NCI-H1092 (cell line): ENCODE results near the gene MSI2.

Source experiments
- DNase-seq: peaks from one replicate; lab custom pipeline; 2025; lab: John Stamatoyannopoulos, UW

MSI2 gene

GRCh38 chr17:57270801-57271245, 14.5 kb downstream of the MSI2 start:
- no peak for DNase-seq

- no peak for DNase-seq
Observed at GRCh38 chr17:57271821-57272220, 15.5 kb downstream of the MSI2 start.

- DNase-seq: no peak
Observed at GRCh38 chr17:57273490-57273889, 17.2 kb downstream of the MSI2 start.

DNA sequence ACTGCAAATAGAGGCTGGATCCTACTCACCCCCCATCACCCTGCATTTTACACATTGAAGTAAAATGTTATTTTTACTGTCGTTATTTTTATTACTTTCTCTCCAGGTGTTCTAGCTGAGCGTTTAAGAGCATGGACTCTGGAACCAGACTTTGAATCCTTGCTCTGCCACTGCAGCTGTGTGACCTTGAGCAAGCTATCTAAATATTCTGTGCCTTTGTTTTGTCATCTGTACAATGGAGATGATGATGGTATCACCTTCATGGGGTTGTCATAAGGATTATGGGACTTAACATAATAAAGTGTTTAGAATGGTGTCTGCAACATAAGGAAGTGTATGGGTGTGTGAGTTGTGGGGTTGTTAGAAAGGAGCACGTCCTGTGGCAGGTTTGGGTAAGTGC, 17.8 kb downstream of the MSI2 start:
- no peak for DNase-seq

GRCh38 chr17:57275071-57275764, 18.9 kb downstream of the MSI2 start:
- no peak for DNase-seq

DNA sequence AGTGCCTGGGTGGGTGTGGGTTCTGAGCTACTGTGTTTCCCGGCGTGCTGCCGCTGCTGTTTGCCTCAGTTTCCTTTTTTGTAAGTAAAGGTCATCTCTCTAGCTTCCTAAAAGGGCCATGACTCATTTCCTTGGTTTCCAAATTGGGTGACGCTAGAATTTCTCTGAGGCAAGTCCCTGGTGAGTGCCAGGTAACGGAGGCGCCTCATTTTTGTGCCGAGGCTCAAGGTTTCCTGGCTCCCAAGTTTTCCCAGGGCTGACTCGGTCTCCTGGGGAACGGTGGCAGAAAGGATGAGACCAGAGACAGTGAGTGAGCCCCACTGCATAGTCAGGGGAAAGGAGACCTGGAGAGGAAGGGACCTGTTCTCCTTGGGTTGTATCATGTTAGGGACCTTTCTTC, 20.3 kb downstream of the MSI2 start:
- DNase-seq: no peak

GRCh38 chr17:57277923-57278604, 21.7 kb downstream of the MSI2 start:
- no peak for DNase-seq

DNA sequence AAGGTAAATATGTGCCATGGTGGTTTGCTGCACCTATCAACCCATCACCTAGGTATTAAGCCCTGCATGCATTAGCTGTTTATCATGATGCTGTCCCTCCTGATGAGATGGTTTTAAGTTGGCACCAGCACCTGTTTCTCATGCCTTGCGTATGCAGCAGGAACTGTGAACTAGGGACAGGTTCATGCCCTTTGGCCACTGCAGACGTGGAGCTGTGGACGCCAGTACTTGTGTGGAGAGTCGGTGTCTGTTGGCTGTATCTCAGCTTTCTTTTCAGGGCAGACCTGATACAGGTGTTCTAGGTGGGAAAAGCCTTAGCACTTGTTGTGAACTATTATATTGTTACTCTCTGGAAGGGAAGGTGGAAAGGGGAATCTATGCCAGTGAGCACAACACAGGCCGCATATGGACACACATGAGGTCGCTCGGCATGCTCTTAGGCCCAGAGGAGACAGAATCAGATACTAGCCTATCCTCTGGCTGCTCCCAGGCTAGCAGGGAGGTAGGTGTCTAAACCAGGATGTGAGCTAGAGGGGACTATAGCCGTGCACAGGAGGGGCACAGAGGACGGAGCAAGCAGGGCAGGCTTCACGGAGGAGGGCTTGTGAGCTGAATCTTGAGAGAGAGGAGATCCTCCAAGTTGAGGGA, 22.5 kb downstream of the MSI2 start:
- DNase-seq: no peak

- no peak for DNase-seq
Observed at GRCh38 chr17:57279432-57279831, 23.1 kb downstream of the MSI2 start.

DNA sequence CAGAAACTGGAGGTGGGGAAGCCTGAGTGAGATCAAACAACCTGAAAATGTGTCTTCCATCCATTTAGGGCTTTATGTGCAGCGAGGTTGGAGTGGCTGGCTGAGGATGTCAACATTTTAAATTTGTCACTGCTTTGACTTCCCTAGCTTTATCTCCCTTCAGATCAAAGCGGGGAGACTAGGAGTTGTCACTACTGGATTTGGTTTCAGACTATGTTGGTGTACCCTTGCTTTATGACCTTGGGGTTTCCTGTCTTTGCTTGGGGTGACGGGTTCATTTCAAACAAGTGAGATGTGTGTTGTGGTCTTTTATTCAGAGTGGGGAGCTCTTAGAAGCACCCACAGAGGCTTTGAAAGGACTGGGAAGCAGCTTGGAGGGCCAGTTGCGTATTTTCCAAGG, 25.6 kb downstream of the MSI2 start:
- no peak for DNase-seq

- DNase-seq: no peak
Observed at GRCh38 chr17:57282296-57282695, 26.0 kb downstream of the MSI2 start.

- no peak for DNase-seq
Observed at GRCh38 chr17:57283203-57283971, 27.1 kb downstream of the MSI2 start.

DNA sequence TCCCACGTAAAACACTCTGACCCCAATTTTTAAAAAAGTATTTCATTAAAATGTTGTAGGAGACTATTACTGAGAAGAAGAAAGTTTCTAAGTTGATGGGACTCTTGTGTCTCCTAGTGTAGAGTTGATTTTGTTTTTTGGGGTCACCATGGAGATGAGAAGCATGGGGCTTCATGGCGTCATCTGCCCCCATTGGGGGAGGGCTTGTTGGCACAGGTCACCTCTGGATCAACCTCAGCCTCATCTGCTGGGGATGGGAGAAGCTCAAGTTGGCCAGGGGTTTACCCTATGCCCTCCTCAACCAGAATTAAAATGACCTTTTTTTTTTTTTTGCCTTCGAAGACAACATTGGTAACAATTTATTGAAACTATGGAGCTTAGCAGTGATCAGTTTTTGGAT, 28.3 kb downstream of the MSI2 start:
- no peak for DNase-seq

GRCh38 chr17:57284984-57285646, 28.8 kb downstream of the MSI2 start:
- DNase-seq: no peak

- DNase-seq: no peak
Observed at GRCh38 chr17:57285701-57286100, 29.4 kb downstream of the MSI2 start.

DNA sequence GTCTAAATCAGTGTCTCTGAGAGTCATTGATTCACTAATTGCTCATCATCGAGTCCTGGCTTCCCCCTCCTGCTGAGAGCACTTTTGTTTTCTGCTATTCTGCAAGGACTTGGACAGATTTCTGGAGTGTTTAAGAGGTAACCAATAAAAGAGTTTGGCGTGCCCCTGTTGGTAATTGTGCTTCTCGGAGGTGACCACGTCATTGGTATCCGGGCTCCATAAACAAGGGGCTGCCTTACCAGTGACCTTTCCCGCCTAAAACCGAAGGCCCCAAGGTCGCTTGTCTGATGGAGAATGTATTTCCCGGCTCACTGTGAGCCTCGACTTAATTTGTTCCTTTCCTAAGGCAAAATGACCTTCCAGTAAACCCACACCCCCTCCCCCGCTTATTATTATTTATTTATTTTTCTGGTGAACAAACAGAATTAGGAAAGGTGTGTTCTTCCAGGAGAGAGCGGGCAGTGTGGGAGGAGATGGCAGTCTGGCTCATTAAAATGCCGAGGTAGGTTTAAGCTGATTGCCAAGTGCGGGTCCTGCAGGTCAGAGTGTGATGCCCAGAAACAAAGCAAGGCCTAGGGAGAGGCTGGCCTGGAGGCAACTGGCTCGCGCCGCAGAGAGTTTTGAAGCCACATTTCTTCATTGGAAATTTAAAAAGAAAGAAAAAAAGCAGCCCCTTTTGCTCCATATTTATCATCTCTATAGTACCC, 30.2 kb downstream of the MSI2 start:
- DNase-seq: peak; percentile 59

DNA sequence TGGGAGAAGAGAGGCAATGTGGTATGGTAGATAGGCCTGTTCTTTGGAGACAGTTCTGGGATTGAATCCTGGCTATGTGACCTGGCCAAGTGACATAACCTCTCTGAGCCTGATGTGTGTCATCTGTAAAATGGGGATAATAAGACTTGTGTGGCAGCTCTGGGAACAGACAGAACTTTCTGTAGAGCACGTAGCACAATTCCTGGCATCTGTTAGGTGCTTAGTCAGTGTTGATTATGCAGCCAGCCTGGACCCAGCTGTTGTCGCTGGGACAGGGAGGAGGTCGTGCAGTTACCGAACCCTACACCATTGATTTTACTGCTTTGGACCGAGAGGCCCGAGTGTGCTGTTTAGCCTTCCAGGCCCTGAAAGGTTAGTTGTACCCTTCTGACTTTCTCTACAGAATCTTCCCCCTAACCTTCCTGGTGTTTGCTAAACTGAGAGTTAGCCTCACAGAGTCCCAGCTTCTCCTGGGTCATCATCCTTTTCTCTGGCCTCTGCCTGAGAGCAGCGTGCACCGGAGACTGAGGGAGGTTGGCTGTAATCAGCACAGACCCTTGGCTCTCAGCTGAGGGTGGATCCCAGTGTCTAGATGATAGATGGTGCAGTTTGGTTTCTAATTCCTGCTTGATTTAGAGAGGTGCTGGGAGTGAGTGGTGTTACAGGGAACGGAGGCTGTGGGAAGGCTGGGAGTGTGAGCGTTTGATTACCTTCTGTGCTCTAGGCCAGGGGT, 31.9 kb downstream of the MSI2 start:
- DNase-seq: no peak

DNA sequence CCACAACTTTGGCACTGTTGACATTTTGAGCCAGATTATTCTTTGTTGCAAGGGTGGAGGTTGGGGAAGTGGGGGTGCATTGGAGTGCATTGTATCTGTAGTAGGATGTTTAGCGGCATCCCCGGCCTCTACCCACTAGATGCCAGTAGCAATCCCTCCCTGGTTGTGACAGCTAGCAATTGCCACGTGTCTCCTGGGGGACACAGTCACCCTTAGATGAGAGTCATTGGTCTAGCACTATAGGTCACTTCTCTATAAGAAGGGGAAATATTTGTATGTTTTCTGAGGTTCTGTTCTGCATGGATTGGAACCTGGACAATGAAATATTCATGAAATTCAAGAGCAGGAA, 32.4 kb downstream of the MSI2 start:
- no peak for DNase-seq

GRCh38 chr17:57289130-57289529, 32.8 kb downstream of the MSI2 start:
- DNase-seq: no peak

- DNase-seq: no peak
Observed at GRCh38 chr17:57289613-57290012, 33.3 kb downstream of the MSI2 start.

GRCh38 chr17:57290981-57291380, 34.7 kb downstream of the MSI2 start:
- DNase-seq: no peak
